H1 (cell line): Measurements from ENCODE around the gene KCNMA1. TPM values are rescaled to one million over a fixed set of nuclear protein-coding genes. Genes with fewer than 3 reads are reported as not detected.

Experiments used
- CTCF ChIA-PET: fragments of 300-600 bp; sonication (Branson Sonifier 250); formaldehyde crosslinking; loops from one replicate; lab custom pipeline; 2021; ENCODE audit not compliant: partially characterized antibody; lab: Charles Lee
- POLR2A ChIA-PET: fragments of 300-600 bp; sonication (Branson Sonifier 250); formaldehyde crosslinking; loops from one replicate; lab custom pipeline; 2021; ENCODE audit warnings: inconsistent platforms; ENCODE audit not compliant: partially characterized antibody; lab: Charles Lee
- DNase-seq, 2 experiments: peaks; one replicate each; pipeline versions ENCODE4 v3.0.0 to v3.0.0-alpha.2; 2010 to 2022; ENCODE audit warnings: low spot score in 2 of 2, low read depth in 1 of 2, mixed read lengths in 1 of 2
- FAIRE-seq: peaks from 2 replicates; lab custom pipeline; 2011; peaks lifted over from hg19 to GRCh38; lab: Jason Lieb, UNC
- H2AFZ ChIP-seq: 2 replicates; pipeline ENCODE4 v1.8.1; 2012; ENCODE audit warnings: low read length, inconsistent platforms
- H2AK5ac ChIP-seq: 2 replicates; pipeline ENCODE4 v1.6.1; 2013; ENCODE audit warnings: low read depth, low read length
- H2BK120ac ChIP-seq: replicated peaks from 2 replicates; pipeline ENCODE3; 2013; ENCODE audit warnings: low read depth, low read length, inconsistent platforms
- H2BK12ac ChIP-seq: 2 replicates; pipeline ENCODE4 v1.6.1; 2013; ENCODE audit warnings: low read depth, low read length
- H2BK15ac ChIP-seq: 2 replicates; pipeline ENCODE4 v1.6.1; 2013; ENCODE audit warnings: low read length
- H2BK20ac ChIP-seq: 2 replicates; pipeline ENCODE4 v1.6.1; 2013; ENCODE audit warnings: low read length
- H2BK5ac ChIP-seq: 2 replicates; pipeline ENCODE4 v1.6.1; 2013; ENCODE audit warnings: low read depth, low read length
- H3K14ac ChIP-seq: 2 replicates; pipeline ENCODE4 v1.6.1; 2013; ENCODE audit warnings: inconsistent platforms; ENCODE audit not compliant: insufficient read length
- H3K18ac ChIP-seq: 2 replicates; pipeline ENCODE4 v1.6.1; 2013; ENCODE audit warnings: low read length; ENCODE audit errors: extremely low read depth
- H3K23ac ChIP-seq: 2 replicates; pipeline ENCODE4 v1.6.1; 2013; ENCODE audit warnings: inconsistent platforms; ENCODE audit not compliant: insufficient read length
- H3K23me2 ChIP-seq: 2 replicates; pipeline ENCODE4 v1.6.1; 2013; ENCODE audit warnings: low read depth, low read length
- H3K27ac ChIP-seq: 2 replicates; pipeline ENCODE4 v1.6.1; 2011; ENCODE audit warnings: low read depth, low read length, inconsistent platforms
- H3K27me3 ChIP-seq, 4 experiments: replicated peaks in 1 of 4; 1 replicate in 1 of 4; 2 replicates in 3 of 4; pipeline versions ENCODE4 v1.6.1 to v1.8.1; 2011 to 2013; ENCODE audit warnings: low read length in 3 of 4, mild to moderate bottlenecking in 3 of 4, inconsistent platforms in 2 of 4, mixed read lengths in 2 of 4, moderate library complexity in 1 of 4; ENCODE audit not compliant: control insufficient read depth in 3 of 4, insufficient read depth in 3 of 4; ENCODE audit errors: extremely low read depth in 1 of 4
- H3K36me3 ChIP-seq, 4 experiments: 2 replicates each; pipeline versions ENCODE4 v1.6.1 to v1.8.1; 2011 to 2013; ENCODE audit warnings: mild to moderate bottlenecking in 4 of 4, low read length in 3 of 4, moderate library complexity in 2 of 4, control low read depth in 1 of 4, inconsistent platforms in 1 of 4; ENCODE audit not compliant: insufficient read depth in 4 of 4, control insufficient read depth in 2 of 4
- H3K4ac ChIP-seq: replicated peaks from 2 replicates; pipeline ENCODE3; 2013; ENCODE audit warnings: low read length, low read depth, mixed read lengths, inconsistent platforms; ENCODE audit not compliant: insufficient read length
- H3K4me1 ChIP-seq, 4 experiments: replicated peaks in 1 of 4; 1 replicate in 1 of 4; 2 replicates in 3 of 4; pipeline versions ENCODE4 v1.6.1 to v1.8.1; 2011 to 2013; ENCODE audit warnings: low read length in 3 of 4, inconsistent platforms in 2 of 4, mixed read lengths in 1 of 4; ENCODE audit not compliant: insufficient read depth in 4 of 4, control insufficient read depth in 3 of 4
- H3K4me2 ChIP-seq, 2 experiments: 2 replicates each; pipeline versions ENCODE4 v1.6.1 to v1.8.1; 2011 to 2013; ENCODE audit warnings: low read depth in 2 of 2, low read length in 2 of 2, control low read depth in 1 of 2, inconsistent platforms in 1 of 2, mild to moderate bottlenecking in 1 of 2; ENCODE audit not compliant: insufficient read depth in 1 of 2
- H3K4me3 ChIP-seq, 4 experiments: fragments of 200-600, 300-600 bp in 1 of 4; sonication (generic), shearing (Covaris generic), sonication (Bioruptor Twin) in 1 of 4; 2 replicates each; pipeline versions ENCODE4 v1.5.1 to v1.8.1; 2011 to 2016; ENCODE audit warnings: low read length in 4 of 4, low read depth in 3 of 4, control low read depth in 2 of 4, inconsistent platforms in 2 of 4, mild to moderate bottlenecking in 2 of 4, mixed read lengths in 1 of 4, moderate library complexity in 1 of 4; ENCODE audit not compliant: insufficient read depth in 2 of 4; ENCODE audit errors: extremely low read depth in 1 of 4
- H3K56ac ChIP-seq: replicated peaks from 2 replicates; pipeline ENCODE3; 2013; ENCODE audit warnings: low read depth, mild to moderate bottlenecking, mixed read lengths, low read length, inconsistent platforms; ENCODE audit not compliant: insufficient read length
- H3K79me1 ChIP-seq: 2 replicates; pipeline ENCODE4 v1.6.1; 2013; ENCODE audit warnings: low read depth, low read length, control low read depth
- H3K79me2 ChIP-seq, 2 experiments: 2 replicates each; pipeline versions ENCODE4 v1.6.1 to v1.8.1; 2012 to 2013; ENCODE audit warnings: low read length in 2 of 2, mild to moderate bottlenecking in 2 of 2, inconsistent platforms in 1 of 2; ENCODE audit not compliant: insufficient read depth in 2 of 2, control insufficient read depth in 1 of 2
- H3K9ac ChIP-seq, 4 experiments: replicated peaks in 1 of 4; 1 replicate in 1 of 4; 2 replicates in 3 of 4; pipeline versions ENCODE4 v1.6.1 to v1.8.1; 2011 to 2013; ENCODE audit warnings: low read depth in 3 of 4, low read length in 3 of 4, control low read depth in 2 of 4, mild to moderate bottlenecking in 2 of 4, moderate library complexity in 2 of 4, inconsistent platforms in 1 of 4; ENCODE audit errors: extremely low read depth in 1 of 4
- H3K9me3 ChIP-seq, 2 experiments: 2 replicates each; pipeline versions ENCODE4 v1.6.1 to v1.8.1; 2012 to 2013; ENCODE audit warnings: mild to moderate bottlenecking in 2 of 2, moderate library complexity in 2 of 2, control low read depth in 1 of 2, inconsistent platforms in 1 of 2, low read depth in 1 of 2, low read length in 1 of 2, mixed read lengths in 1 of 2; ENCODE audit not compliant: insufficient read depth in 2 of 2
- H4K20me1 ChIP-seq, 2 experiments: replicated peaks in 1 of 2; 2 replicates each; pipeline versions ENCODE3 to v1.8.1; 2011 to 2013; ENCODE audit warnings: inconsistent platforms in 2 of 2, low read length in 2 of 2, mild to moderate bottlenecking in 1 of 2; ENCODE audit not compliant: insufficient read depth in 2 of 2, control insufficient read depth in 1 of 2
- H4K5ac ChIP-seq: 2 replicates; pipeline ENCODE4 v1.6.1; 2013; ENCODE audit warnings: low read length, low read depth, mixed read lengths, inconsistent platforms; ENCODE audit not compliant: insufficient read length
- H4K8ac ChIP-seq: 2 replicates; pipeline ENCODE4 v1.8.0; 2013; ENCODE audit warnings: mild to moderate bottlenecking, moderate library complexity, low read length, inconsistent platforms; ENCODE audit not compliant: insufficient read depth; ENCODE audit errors: extremely low read depth
- H4K91ac ChIP-seq: replicated peaks from 2 replicates; pipeline ENCODE3; 2013; ENCODE audit warnings: low read length, mixed read lengths, inconsistent platforms; ENCODE audit not compliant: insufficient read length
- E2F6 ChIP-seq: IDR thresholded peaks from 2 replicates; pipeline ENCODE4 v1.6.1; 2012; ENCODE audit warnings: inconsistent platforms
- KDM4A ChIP-seq: IDR thresholded peaks from one replicate; pipeline ENCODE4 v1.7.1; 2012; ENCODE audit warnings: low read depth, mild to moderate bottlenecking, moderate library complexity, low read length, inconsistent platforms; ENCODE audit not compliant: severe bottlenecking
- SIRT6 ChIP-seq: IDR thresholded peaks from one replicate; pipeline ENCODE4 v1.7.1; 2012; ENCODE audit warnings: low read length, inconsistent platforms
- SP2 ChIP-seq: IDR thresholded peaks from 2 replicates; pipeline ENCODE4 v1.6.1; 2012; ENCODE audit warnings: mild to moderate bottlenecking, low read length, inconsistent platforms
- WGBS, 2 experiments: shearing (Covaris generic) in 1 of 2; methylation state at CpG; one replicate each; pipeline versions ENCODE4 v1.1.6 to v1.1.7; 2013 to 2015; ENCODE audit warnings: low lambda C conversion rate in 2 of 2, mixed read lengths in 2 of 2, inconsistent platforms in 1 of 2, low coverage in 1 of 2, missing lambda C conversion rate in 1 of 2; ENCODE audit not compliant: insufficient replicate concordance in 2 of 2, insufficient coverage in 1 of 2, insufficient read length in 1 of 2; ENCODE audit errors: extremely low coverage in 1 of 2, missing lambda C conversion rate in 1 of 2; 5-methylcytosine and 5-hydroxymethylcytosine counted together
- polyA plus RNA-seq, 7 experiments: library from polyadenylated mRNA; depleted of rRNA in 3 of 7; stranded (reverse) in 5 of 7; unstranded in 2 of 7; fragments of >200 nt in 5 of 7; fragments of 200-250 nt in 2 of 7; gene quantifications; 1 replicate in 5 of 7; 2 replicates in 1 of 7; 4 replicates in 1 of 7; pipeline versions ENCODE4 v1.2.1 to v1.2.3, GENCODE V29; 2011 to 2013; ENCODE audit warnings: missing spikeins in 2 of 7, mixed read lengths in 2 of 7
- total RNA-seq: library from RNA; stranded (reverse); fragmentation: NEBNext Ultra II Directional; extraction: Animal tissue kit (Norgen Biotek cat#: 25700); gene quantifications from 2 replicates; pipeline ENCODE4 v1.2.1, GENCODE V29; 2021

KCNMA1 gene
- total and polyA plus RNA-seq, 2 of the 8 experiments (the other 6 are each of a cell fraction or from before 2014, with no cell fraction given) = 10.2 to 11.1 TPM

- FAIRE-seq = no peak
- H3K79me1 ChIP-seq = no peaks in the 10 kb centered on the region
- no peak for DNase-seq
- H3K36me3 ChIP-seq = no peaks in the 10 kb centered on the region
- H3K14ac ChIP-seq = no peak overlapping the region
- H2AFZ ChIP-seq = no peak overlapping the region
- peaks cover 0 to 6% (median 3%) of the 10 kb centered on the region in 4 experiments; a peak in 4 of 7 replicates for H3K4me1 ChIP-seq
- H3K27ac ChIP-seq = no peak overlapping the region
- H2BK20ac ChIP-seq = no peak overlapping the region
- H4K91ac ChIP-seq = no peak overlapping the region
- H3K4me2 ChIP-seq = no peak overlapping the region
- H3K27me3 ChIP-seq = no peaks in the 10 kb centered on the region
- no peak overlapping the region for H2BK12ac ChIP-seq
- H3K18ac ChIP-seq = no peak overlapping the region
- no peak overlapping the region for H4K5ac ChIP-seq
- TF ChIP-seq KDM4A (no peak), SP2 (no peak), E2F6 (no peak), SIRT6 (no peak)
- H2BK5ac ChIP-seq = no peak overlapping the region
- H3K4ac ChIP-seq = no peak overlapping the region
- no peak overlapping the region for H2BK15ac ChIP-seq
- no peak overlapping the region for H3K56ac ChIP-seq
- no peaks in the 10 kb centered on the region for H3K23me2 ChIP-seq
- H3K79me2 ChIP-seq = no peaks in the 10 kb centered on the region
- no peak overlapping the region for H3K23ac ChIP-seq
- no peak overlapping the region for H2AK5ac ChIP-seq
- POLR2A ChIA-PET = no interaction called here
- H3K4me3 ChIP-seq = no peak overlapping the region
- WGBS, 2 experiments = 89% methylated on average over 4 of the region's 4 CpGs; no CpG with 5 or more reads in 1 of the 2 experiments
- no peak overlapping the region for H2BK120ac ChIP-seq
- H3K9ac ChIP-seq = no peak overlapping the region
- no peaks in the 10 kb centered on the region for H3K9me3 ChIP-seq
- H4K8ac ChIP-seq = no peak overlapping the region
- H4K20me1 ChIP-seq = no peaks in the 10 kb centered on the region
- CTCF ChIA-PET = interaction anchor here (0.6 to 4.0 kb wide), 2 partner anchors 15 to 840 kb away, joined by 6 to 18 read pairs; no protein-coding TSS in a partner anchor
These were observed 448.1 kb downstream of the KCNMA1 start for GRCh38 chr10:77189520-77189919.
